Small intestine (tissue), 16 donors: ENCODE measurements around the gene ARFGAP1. TPM values are rescaled to one million over a fixed set of nuclear protein-coding genes. Genes with fewer than 3 reads are reported as not detected.

Experiments
- DNase-seq, 2 donors: peaks; one replicate each; pipeline versions ENCODE4 v3.0.0 to v3.0.0-alpha.2; 2013
- FAIRE-seq: peaks from 2 replicates; lab custom pipeline; 2012; peaks lifted over from hg19 to GRCh38; lab: Jason Lieb, UNC
- H3K27ac ChIP-seq, 3 donors: one replicate each; pipeline ENCODE4 v1.5.1; 2013; ENCODE audit warnings: low read length in 2 of 3, mild to moderate bottlenecking in 2 of 3, control low read depth in 1 of 3, inconsistent platforms in 1 of 3, low read depth in 1 of 3, moderate library complexity in 1 of 3
- H3K27me3 ChIP-seq, 3 donors: one replicate each; pipeline ENCODE4 v1.6.1; 2013; ENCODE audit warnings: low read length in 3 of 3, inconsistent platforms in 1 of 3; ENCODE audit not compliant: control insufficient read depth in 3 of 3, insufficient read depth in 3 of 3
- H3K36me3 ChIP-seq, 3 donors: one replicate each; pipeline ENCODE4 v1.6.1; 2013; ENCODE audit warnings: low read length in 3 of 3, inconsistent platforms in 1 of 3, low read depth in 1 of 3, mild to moderate bottlenecking in 1 of 3, moderate library complexity in 1 of 3; ENCODE audit not compliant: control insufficient read depth in 3 of 3, insufficient read depth in 2 of 3
- H3K4me1 ChIP-seq, 3 donors: one replicate each; pipeline ENCODE4 v1.6.1; 2013; ENCODE audit warnings: low read length in 2 of 3, inconsistent platforms in 1 of 3, low read depth in 1 of 3, mild to moderate bottlenecking in 1 of 3, moderate library complexity in 1 of 3; ENCODE audit not compliant: control insufficient read depth in 3 of 3, insufficient read depth in 2 of 3
- H3K4me3 ChIP-seq, 3 donors: one replicate each; pipeline ENCODE4 v1.5.1; 2013; ENCODE audit warnings: low read length in 3 of 3, control low read depth in 1 of 3, inconsistent platforms in 1 of 3, low read depth in 1 of 3, mild to moderate bottlenecking in 1 of 3, moderate library complexity in 1 of 3
- H3K9me3 ChIP-seq, 2 donors: one replicate each; pipeline ENCODE4 v1.6.1; 2013; ENCODE audit warnings: low read depth in 1 of 2, low read length in 1 of 2; ENCODE audit not compliant: control insufficient read depth in 2 of 2, insufficient read depth in 1 of 2
- WGBS, 3 donors: extraction: QIAGEN DNeasy Blood & Tissue Kit; methylation state at CpG; one replicate each; pipeline ENCODE4 v1.1.7; 2013; 5-methylcytosine and 5-hydroxymethylcytosine counted together
- long read RNA-seq, 10 donors: transcript quantifications; one replicate each; lab custom pipeline, GENCODE V29; 2026
- polyA plus RNA-seq, 4 donors: library from polyadenylated mRNA; stranded (reverse) in 3 of 4; unstranded in 1 of 4; fragments of 200-250 nt in 3 of 4; fragments of 120-200 nt in 1 of 4; gene quantifications; one replicate each; pipeline versions ENCODE4 v1.2.1 to v1.2.3, GENCODE V29; 2013
- donor health status: healthy with polysubstance abuse.
- donor health status: control.
- donor health status: control.
- donor health status: Bipolar disorder and iron deficiency.
- donor health status: healthy.

ARFGAP1 gene
- polyA plus RNA-seq = 100 to 1,000 TPM in 1 of 4 donors, 10 to 100 TPM in 3; 70.9 to 117 (median 80.3) TPM
- long read RNA-seq, donor 1, partial matches to known transcripts = 27 of 30 reads
- long read RNA-seq, donor 1, other reads (novel, unspliced or antisense) = 0 of 30 reads
- long read RNA-seq, donor 2, partial matches to known transcripts = 0 of 6 reads
- long read RNA-seq, donor 2, other reads (novel, unspliced or antisense) = 0 of 6 reads
- long read RNA-seq, donor 3, partial matches to known transcripts = 0 of 2 reads
- long read RNA-seq, donor 3, other reads (novel, unspliced or antisense) = 0 of 2 reads
- long read RNA-seq, donor 4 = 0 reads
- long read RNA-seq, donor 5, partial matches to known transcripts = 0 of 5 reads
- long read RNA-seq, donor 5, other reads (novel, unspliced or antisense) = 0 of 5 reads
- long read RNA-seq, donor 6, partial matches to known transcripts = 0 of 2 reads
- long read RNA-seq, donor 6, other reads (novel, unspliced or antisense) = 0 of 2 reads
- long read RNA-seq, donor 7, partial matches to known transcripts = 19 of 25 reads
- long read RNA-seq, donor 7, other reads (novel, unspliced or antisense) = 0 of 25 reads
- long read RNA-seq, donor 8, partial matches to known transcripts = 0 of 2 reads
- long read RNA-seq, donor 8, other reads (novel, unspliced or antisense) = 0 of 2 reads
- long read RNA-seq, donor 9, partial matches to known transcripts = 0 of 1 reads
- long read RNA-seq, donor 9, other reads (novel, unspliced or antisense) = 0 of 1 reads
- long read RNA-seq, donor 10, partial matches to known transcripts = 18 of 22 reads
- long read RNA-seq, donor 10, other reads (novel, unspliced or antisense) = 0 of 22 reads

DNA sequence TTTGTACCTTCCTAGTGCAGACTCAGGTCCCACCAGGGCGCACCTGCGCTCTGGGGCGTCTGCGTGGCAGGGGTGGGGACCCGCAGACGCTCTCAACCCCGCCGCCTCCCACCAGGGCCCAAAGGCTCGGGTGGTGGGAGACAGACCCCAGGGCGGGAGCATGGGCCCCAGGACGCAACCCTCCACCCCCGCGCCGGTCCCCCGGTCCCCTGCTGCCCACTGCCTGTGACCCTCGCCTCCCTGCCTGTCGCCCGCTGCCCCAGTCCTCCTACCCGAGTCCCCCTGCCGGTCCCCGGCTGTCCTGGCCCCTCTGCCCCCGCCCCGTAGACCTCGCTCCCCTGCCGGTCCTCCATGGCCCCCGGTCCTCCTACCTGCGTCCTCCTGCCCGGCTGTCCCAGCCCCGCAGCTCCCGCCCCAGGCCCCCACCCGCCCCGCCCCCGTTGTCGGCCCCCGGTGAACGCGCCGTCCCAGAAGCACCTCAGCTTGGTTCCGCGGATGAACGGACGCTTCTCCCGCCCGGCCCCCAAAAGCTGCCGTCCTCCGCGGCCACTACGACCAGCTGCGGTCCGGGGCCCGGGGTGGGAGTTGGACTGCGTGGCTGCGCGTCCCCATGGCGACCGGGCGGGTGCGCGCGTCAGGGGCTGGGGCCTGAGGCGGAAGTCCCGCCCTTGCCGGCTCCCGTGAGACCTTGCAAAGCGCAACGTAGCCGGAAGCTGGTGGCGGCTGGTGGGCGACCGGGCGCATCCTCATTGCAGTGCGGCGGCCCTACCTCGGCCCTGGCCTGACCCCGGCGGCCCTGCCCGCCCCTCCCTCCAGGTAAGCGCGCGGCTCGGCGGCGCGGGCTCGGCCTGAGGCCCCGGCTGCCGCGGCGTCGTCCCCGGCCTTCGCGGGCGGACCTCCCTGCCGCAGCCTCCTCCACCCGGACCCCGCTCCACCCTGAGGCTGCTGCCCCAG lies at the start of gene ARFGAP1:
TSS of gene ARFGAP1 (plus strand) at position 709 of the 954 bp plus-strand sequence. CDS start 2,768 bp downstream, outside the sequence.
- no peaks in the 10 kb centered on the region for H3K9me3 ChIP-seq
- 0 to 1% (median 1%) methylated on average over 49 to 97 of the region's 97 CpGs for WGBS, 3 donors
- peak within 1 kb of the TSS; percentile 90 to 99 (median 93) for H3K4me3 ChIP-seq
- peaks cover under 1 to 36% (median 2%) of the 10 kb centered on the region in 3 donors for H3K36me3 ChIP-seq
- no peaks in the 10 kb centered on the region for H3K27me3 ChIP-seq
- peak within 1 kb of the TSS; percentile 33 to 55 (median 40) for H3K27ac ChIP-seq
- peak; percentile 83 to 96 for DNase-seq
- FAIRE-seq = no peak
- peaks cover 0 to 14% (median 8%) of the 10 kb centered on the region in 3 donors for H3K4me1 ChIP-seq

DNA sequence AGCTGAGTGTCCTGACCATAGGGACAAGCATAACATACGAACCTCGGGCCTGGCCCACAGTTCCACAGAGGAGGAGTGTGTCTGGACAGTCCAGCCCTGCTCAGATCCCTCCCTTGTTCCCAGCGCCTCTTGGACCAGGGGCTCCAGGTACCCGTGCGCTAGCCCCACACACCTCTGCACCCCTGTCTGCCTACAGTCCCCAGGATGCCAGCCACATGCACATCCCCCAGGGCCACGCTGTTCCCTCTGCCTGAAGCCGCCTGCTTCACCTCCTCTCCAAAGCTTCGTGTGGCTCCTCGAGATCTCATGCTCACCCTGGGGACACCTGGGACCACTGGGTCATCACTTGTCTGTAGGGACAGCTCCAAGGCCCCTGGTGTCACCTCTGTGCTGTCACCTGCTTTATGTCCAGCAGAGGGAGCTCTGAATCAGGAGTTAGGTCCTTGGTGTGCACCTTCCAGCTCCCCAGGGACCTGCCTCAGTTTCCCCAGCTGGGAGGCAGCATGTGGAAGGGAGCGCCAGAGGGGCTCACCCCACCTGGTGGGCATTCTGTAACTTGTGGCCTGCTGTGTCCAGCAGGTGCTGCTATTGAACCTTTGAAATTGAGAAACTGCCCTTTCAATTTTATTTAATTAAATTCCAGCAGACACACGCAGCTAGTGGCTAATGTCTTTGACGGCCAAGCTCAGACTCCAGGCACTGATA lies 49.3 kb upstream of the ARFGAP1 start:
- Histone ChIP-seq H3K4me1 (no peaks in the 10 kb centered on the region), H3K9me3 (no peaks in the 10 kb centered on the region), H3K36me3 (no peaks in the 10 kb centered on the region), H3K27ac (no peak overlapping the region), H3K27me3 (peaks cover 0 to 3% (median 0%) of the 10 kb centered on the region in 3 donors), H3K4me3 (no peak overlapping the region)
- DNase-seq = peak; percentile 45 to 50
- 44 to 48% (median 46%) methylated on average over 12 of the region's 12 CpGs for WGBS, 3 donors
- FAIRE-seq = no peak

DNA sequence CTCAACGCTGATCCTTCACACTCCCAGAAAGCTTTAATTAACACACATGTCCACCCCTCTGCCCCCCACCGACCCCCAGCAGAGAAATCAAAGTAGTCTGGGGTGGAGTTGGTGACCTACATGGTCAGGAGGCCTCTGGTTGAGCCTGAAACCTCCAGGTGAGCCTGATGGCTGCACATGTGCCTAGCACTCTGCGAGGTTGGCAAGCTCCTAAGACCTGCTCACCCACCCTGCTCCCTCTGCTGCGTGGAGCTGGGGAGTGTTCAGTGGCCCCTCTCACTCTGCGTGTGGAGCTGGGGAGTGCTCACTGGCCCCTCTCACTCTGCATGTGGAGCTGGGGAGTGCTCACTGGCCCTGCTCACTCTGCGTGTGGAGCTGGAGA lies 48.8 kb upstream of the ARFGAP1 start:
- H3K27me3 ChIP-seq = peaks cover 0 to 6% (median 0%) of the 10 kb centered on the region in 3 donors
- WGBS, 3 donors = 70 to 80% (median 77%) methylated on average over 6 of the region's 6 CpGs
- no peak overlapping the region for H3K4me3 ChIP-seq
- FAIRE-seq = no peak
- no peak for DNase-seq
- H3K36me3 ChIP-seq = no peaks in the 10 kb centered on the region
- no peaks in the 10 kb centered on the region for H3K4me1 ChIP-seq
- H3K27ac ChIP-seq = no peak overlapping the region
- no peaks in the 10 kb centered on the region for H3K9me3 ChIP-seq

DNA sequence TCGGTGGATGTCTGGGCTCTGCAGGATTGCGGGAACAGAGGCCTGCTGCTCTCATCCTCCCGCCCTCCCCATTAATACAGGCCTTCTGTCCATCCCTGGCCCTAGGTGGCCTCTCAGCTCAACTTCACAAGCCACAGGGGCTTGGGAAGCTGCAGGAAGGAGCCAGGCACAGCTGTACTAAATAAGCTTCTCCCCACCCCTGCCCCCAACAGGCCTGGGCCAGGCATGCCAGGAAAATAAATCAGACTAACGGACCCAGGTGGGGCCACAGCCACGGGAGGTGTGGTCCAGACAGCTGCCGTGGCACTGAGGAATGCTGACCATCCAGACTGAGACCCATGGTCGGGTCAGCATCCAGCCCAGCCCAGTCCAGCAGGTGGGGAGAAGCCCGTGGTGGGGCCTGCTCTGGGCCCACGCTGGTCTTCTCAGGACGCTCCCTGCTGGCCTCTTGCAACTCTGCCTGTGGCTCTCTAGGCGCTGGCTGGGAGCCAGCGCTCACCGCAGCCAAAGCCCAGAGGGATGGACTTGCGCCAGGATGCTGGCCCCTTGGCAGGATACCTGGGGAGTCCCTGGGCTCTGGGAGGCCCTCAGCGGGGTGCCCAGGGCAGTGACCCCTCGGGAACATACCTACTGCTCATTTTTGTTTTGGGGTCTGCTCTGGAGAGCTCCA lies 48.1 kb upstream of the ARFGAP1 start:
- H3K9me3 ChIP-seq = no peaks in the 10 kb centered on the region
- no peaks in the 10 kb centered on the region for H3K4me1 ChIP-seq
- H3K4me3 ChIP-seq = no peak overlapping the region
- 23 to 40% (median 26%) methylated on average over 16 of the region's 16 CpGs for WGBS, 3 donors
- no peak for DNase-seq
- no peak overlapping the region for H3K27ac ChIP-seq
- no peaks in the 10 kb centered on the region for H3K36me3 ChIP-seq
- peaks cover 0 to 13% (median 0%) of the 10 kb centered on the region in 3 donors for H3K27me3 ChIP-seq
- FAIRE-seq = no peak

DNA sequence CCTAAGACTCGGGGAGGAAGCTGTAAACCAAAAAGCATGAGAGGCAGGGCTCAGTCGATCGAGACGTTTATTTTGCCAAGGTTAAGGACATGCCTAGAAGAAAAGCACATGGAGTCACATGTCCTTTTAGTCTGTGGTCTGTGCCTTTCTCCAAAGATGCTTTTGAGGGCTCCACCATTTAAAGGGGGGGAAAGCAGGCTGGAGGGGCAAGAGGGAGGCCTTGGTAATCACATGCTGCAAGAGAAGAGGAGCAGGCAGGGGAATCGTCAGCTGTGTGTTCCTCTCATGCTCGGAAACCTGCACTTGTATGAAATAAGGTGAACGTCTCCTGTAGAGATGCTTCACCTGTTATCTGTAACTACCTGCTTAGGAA lies 47.5 kb upstream of the ARFGAP1 start:
- Histone ChIP-seq H3K9me3 (no peaks in the 10 kb centered on the region), H3K4me3 (no peak overlapping the region), H3K36me3 (no peaks in the 10 kb centered on the region), H3K4me1 (no peaks in the 10 kb centered on the region), H3K27ac (no peak overlapping the region), H3K27me3 (peaks cover 0 to 16% (median 0%) of the 10 kb centered on the region in 3 donors)
- WGBS, 3 donors = 28 to 44% (median 29%) methylated on average over 7 of the region's 7 CpGs
- no peak for FAIRE-seq
- no peak for DNase-seq

DNA sequence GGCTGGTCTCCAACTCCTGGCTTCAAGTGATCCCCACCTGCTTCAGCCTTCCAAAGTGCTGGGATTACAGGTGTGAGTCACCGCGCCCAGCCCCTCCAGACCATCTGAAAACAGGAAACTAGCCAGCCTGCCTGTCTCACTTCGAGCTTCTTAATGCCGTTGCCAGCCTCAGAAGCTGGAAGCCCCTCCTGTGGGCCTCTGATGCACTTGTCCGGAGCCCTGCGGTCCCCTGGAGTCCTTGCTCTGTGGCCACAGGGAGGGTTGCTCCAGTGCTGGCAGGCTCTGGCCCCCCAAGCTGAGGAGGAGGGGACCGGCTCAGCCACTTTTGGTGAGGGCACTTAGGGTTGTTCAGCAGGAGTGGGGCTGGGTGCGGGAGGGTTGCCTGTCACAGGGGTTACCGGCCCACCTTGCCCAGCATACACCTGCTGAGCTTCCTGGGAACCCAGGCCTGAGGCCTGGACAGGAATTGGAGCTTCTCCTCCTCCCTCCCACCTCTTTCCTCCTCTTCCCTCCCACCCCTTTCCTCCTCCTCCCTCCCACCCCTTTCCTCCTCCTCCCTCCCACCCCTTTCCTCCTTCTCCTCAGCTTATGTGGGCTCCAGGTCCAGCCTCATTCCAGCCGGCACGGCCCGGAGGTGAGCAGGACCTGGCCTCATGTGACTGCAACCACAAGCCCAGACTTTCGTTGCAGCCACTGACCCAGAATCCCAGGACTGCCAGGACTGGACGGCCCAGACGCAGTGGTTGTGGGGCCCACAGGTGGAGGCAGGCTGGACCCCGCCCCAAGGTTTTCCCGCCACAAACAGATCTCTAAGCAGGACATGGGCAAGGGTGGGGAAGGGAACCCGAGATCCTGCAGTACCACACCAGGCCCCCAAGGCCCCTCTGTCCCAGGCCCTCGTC lies 46.3 kb upstream of the ARFGAP1 start:
- FAIRE-seq = no peak
- 82 to 86% (median 83%) methylated on average over 19 of the region's 19 CpGs for WGBS, 3 donors
- H3K27me3 ChIP-seq = peaks cover 0 to 26% (median 0%) of the 10 kb centered on the region in 3 donors
- no peaks in the 10 kb centered on the region for H3K4me1 ChIP-seq
- DNase-seq = no peak
- no peaks in the 10 kb centered on the region for H3K9me3 ChIP-seq
- H3K4me3 ChIP-seq = no peak overlapping the region
- H3K36me3 ChIP-seq = no peaks in the 10 kb centered on the region
- H3K27ac ChIP-seq = no peak overlapping the region
